IMR-90 (cell line): ENCODE results near the gene CRYGS. TPM values are rescaled to one million over a fixed set of nuclear protein-coding genes. Genes with fewer than 3 reads are reported as not detected.

Experiments used
- ATAC-seq: fragments of 200-7000 bp; cut with Tn5 transposase; 2 replicates; pipeline ENCODE4 v1.9.1; 2020; ENCODE audit warnings: low read depth, mild to moderate bottlenecking, moderate library complexity
- BruUV-seq: library from RNA; stranded (reverse); fragments of 400-500 nt; replicated peaks from 2 replicates; lab custom pipeline; 2021; lab: Mats Ljungman, UMichigan
- CTCF ChIA-PET: fragments of 300-600 bp; formaldehyde crosslinking; extraction: SDS; loops from one replicate; lab custom pipeline; 2021; ENCODE audit warnings: antibody characterized with exemption; lab: Yijun Ruan, JAX
- POLR2A ChIA-PET: fragments of 300-600 bp; sonication (Branson Sonifier 250); formaldehyde crosslinking; loops from one replicate; lab custom pipeline; 2022; ENCODE audit warnings: antibody characterized with exemption; ENCODE audit not compliant: unreplicated experiment; lab: Charles Lee
- DNase-seq: peaks from one replicate; pipeline ENCODE4 v3.0.0; 2013
- H2AFZ ChIP-seq: replicated peaks from 2 replicates; pipeline ENCODE3; 2013; ENCODE audit warnings: low read length, mild to moderate bottlenecking; ENCODE audit not compliant: poor library complexity
- H2AK5ac ChIP-seq: 2 replicates; pipeline ENCODE4 v1.6.1; 2013; ENCODE audit warnings: low read depth, low read length, inconsistent platforms
- H2AK9ac ChIP-seq: replicated peaks from 2 replicates; pipeline ENCODE3; 2013; ENCODE audit warnings: mild to moderate bottlenecking, low read depth, low read length, moderate library complexity; ENCODE audit not compliant: poor library complexity
- H2BK120ac ChIP-seq: 2 replicates; pipeline ENCODE4 v1.6.1; 2013; ENCODE audit warnings: low read depth, low read length, inconsistent platforms
- H2BK15ac ChIP-seq: 3 replicates; pipeline ENCODE4 v1.6.1; 2013; ENCODE audit warnings: low read depth, low read length, inconsistent platforms
- H2BK20ac ChIP-seq: 2 replicates; pipeline ENCODE4 v1.6.1; 2013; ENCODE audit warnings: low read depth, mild to moderate bottlenecking, inconsistent platforms, low read length, moderate library complexity
- H2BK5ac ChIP-seq: 2 replicates; pipeline ENCODE4 v1.6.1; 2013; ENCODE audit warnings: mild to moderate bottlenecking, low read depth, low read length, inconsistent platforms; ENCODE audit not compliant: poor library complexity, severe bottlenecking
- H3K14ac ChIP-seq: replicated peaks from 2 replicates; pipeline ENCODE4 v1.6.1; 2013; ENCODE audit warnings: low read depth, low read length, inconsistent platforms
- H3K18ac ChIP-seq: 2 replicates; pipeline ENCODE4 v1.6.1; 2013; ENCODE audit warnings: low read depth, low read length, control low read depth
- H3K23ac ChIP-seq: 2 replicates; pipeline ENCODE4 v1.6.1; 2013; ENCODE audit warnings: low read depth, low read length, inconsistent platforms
- H3K27ac ChIP-seq: 2 replicates; pipeline ENCODE4 v1.5.1; 2013; ENCODE audit warnings: mild to moderate bottlenecking, control low read depth, low read length; ENCODE audit not compliant: insufficient read depth
- H3K27me3 ChIP-seq: 2 replicates; pipeline ENCODE4 v1.6.1; 2013; ENCODE audit warnings: low read length; ENCODE audit not compliant: control insufficient read depth, insufficient read depth
- H3K36me3 ChIP-seq: 2 replicates; pipeline ENCODE4 v1.6.1; 2013; ENCODE audit warnings: low read length, mixed read lengths; ENCODE audit not compliant: control insufficient read depth, insufficient read depth
- H3K4ac ChIP-seq: 2 replicates; pipeline ENCODE4 v1.6.1; 2013; ENCODE audit warnings: low read depth, low read length, inconsistent platforms
- H3K4me1 ChIP-seq: 2 replicates; pipeline ENCODE4 v1.6.1; 2013; ENCODE audit warnings: low read length, mixed read lengths; ENCODE audit not compliant: control insufficient read depth, insufficient read depth
- H3K4me2 ChIP-seq: 2 replicates; pipeline ENCODE4 v1.6.1; 2013; ENCODE audit warnings: low read depth, mild to moderate bottlenecking, control low read depth, low read length, moderate library complexity
- H3K4me3 ChIP-seq: 2 replicates; pipeline ENCODE4 v1.5.1; 2013; ENCODE audit warnings: low read depth, mild to moderate bottlenecking, control low read depth, low read length, moderate library complexity; ENCODE audit not compliant: insufficient read depth
- H3K56ac ChIP-seq: 2 replicates; pipeline ENCODE4 v1.6.1; 2013; ENCODE audit warnings: low read length, inconsistent platforms; ENCODE audit not compliant: insufficient read depth; ENCODE audit errors: extremely low read depth
- H3K79me1 ChIP-seq, 2 experiments: 2 replicates each; pipeline ENCODE4 v1.6.1; 2013; ENCODE audit warnings: low read length in 2 of 2, inconsistent platforms in 1 of 2, low read depth in 1 of 2
- H3K9ac ChIP-seq: 2 replicates; pipeline ENCODE4 v1.6.1; 2013; ENCODE audit warnings: low read depth, low read length, control low read depth
- H3K9me1 ChIP-seq: 2 replicates; pipeline ENCODE4 v1.6.1; 2013; ENCODE audit warnings: low read length, inconsistent platforms; ENCODE audit not compliant: insufficient read depth
- H3K9me3 ChIP-seq: 2 replicates; pipeline ENCODE4 v1.6.1; 2013; ENCODE audit warnings: low read length; ENCODE audit not compliant: control insufficient read depth, insufficient read depth
- H4K20me1 ChIP-seq: 2 replicates; pipeline ENCODE4 v1.6.1; 2013; ENCODE audit warnings: low read length, inconsistent platforms; ENCODE audit not compliant: insufficient read depth
- H4K5ac ChIP-seq: 2 replicates; pipeline ENCODE4 v1.6.1; 2013; ENCODE audit warnings: mild to moderate bottlenecking, low read depth, low read length, control low read depth
- H4K8ac ChIP-seq, 2 experiments: 2 replicates each; pipeline ENCODE4 v1.6.1; 2013; ENCODE audit warnings: low read depth in 2 of 2, low read length in 2 of 2, control low read depth in 1 of 2, inconsistent platforms in 1 of 2
- H4K91ac ChIP-seq: 2 replicates; pipeline ENCODE4 v1.6.1; 2013; ENCODE audit warnings: low read depth, low read length, inconsistent platforms; ENCODE audit not compliant: insufficient read depth
- POLR2A ChIP-seq: IDR thresholded peaks from 2 replicates; pipeline ENCODE4 v1.6.1; 2012; ENCODE audit warnings: mild to moderate bottlenecking, low read depth, low read length
- WGBS, 2 experiments: methylation state at CpG; one replicate each; pipeline versions ENCODE4 v1.1.5 to v1.1.7; 2013; ENCODE audit warnings: missing lambda C conversion rate in 2 of 2; ENCODE audit not compliant: insufficient read length in 1 of 2; ENCODE audit errors: extremely low coverage in 2 of 2; 5-methylcytosine and 5-hydroxymethylcytosine counted together
- dilution Hi-C: fragments of 300-500 bp; cut with HindIII; formaldehyde crosslinking; loops from one replicate; pipeline ENCODE4 v1.14.3; 2018; ENCODE audit warnings: low sequenced_read_pairs; ENCODE audit not compliant: unreplicated experiment
- in situ Hi-C: fragments of 300-500 bp; cut with MboI; formaldehyde crosslinking; loops from 3 replicates; pipeline ENCODE4 v1.14.3; 2019; ENCODE audit warnings: low sequenced_read_pairs, inconsistent platforms, mixed read lengths
- intact Hi-C: fragments of 100-400 bp; cut with micrococcal nuclease; formaldehyde crosslinking; loops from 2 replicates; pipeline ENCODE4 v1.10.0; 2022
- polyA plus RNA-seq, 3 experiments: library from polyadenylated mRNA; depleted of rRNA; stranded (reverse); fragments of >200 nt; gene quantifications; 2 replicates each; pipeline ENCODE4 v1.2.3, GENCODE V29; 2012; ENCODE audit warnings: low replicate concordance in 1 of 3
- total RNA-seq: library from RNA; depleted of rRNA; stranded (reverse); fragments of >200 nt; gene quantifications from 2 replicates; pipeline ENCODE4 v1.2.3, GENCODE V29; 2012
- TF ChIP-seq, protein P1 (sequence below): conservative IDR thresholded peaks from 2 replicates; pipeline ENCODE4 v1.5.1; 2012; ENCODE audit warnings: mild to moderate bottlenecking, low read depth, low read length, improper control_type of control experiment

CRYGS gene
- total and polyA plus RNA-seq, 2 of the 4 experiments (the other 2 are of a cell fraction): 0.36 to 2.1 TPM

DNA sequence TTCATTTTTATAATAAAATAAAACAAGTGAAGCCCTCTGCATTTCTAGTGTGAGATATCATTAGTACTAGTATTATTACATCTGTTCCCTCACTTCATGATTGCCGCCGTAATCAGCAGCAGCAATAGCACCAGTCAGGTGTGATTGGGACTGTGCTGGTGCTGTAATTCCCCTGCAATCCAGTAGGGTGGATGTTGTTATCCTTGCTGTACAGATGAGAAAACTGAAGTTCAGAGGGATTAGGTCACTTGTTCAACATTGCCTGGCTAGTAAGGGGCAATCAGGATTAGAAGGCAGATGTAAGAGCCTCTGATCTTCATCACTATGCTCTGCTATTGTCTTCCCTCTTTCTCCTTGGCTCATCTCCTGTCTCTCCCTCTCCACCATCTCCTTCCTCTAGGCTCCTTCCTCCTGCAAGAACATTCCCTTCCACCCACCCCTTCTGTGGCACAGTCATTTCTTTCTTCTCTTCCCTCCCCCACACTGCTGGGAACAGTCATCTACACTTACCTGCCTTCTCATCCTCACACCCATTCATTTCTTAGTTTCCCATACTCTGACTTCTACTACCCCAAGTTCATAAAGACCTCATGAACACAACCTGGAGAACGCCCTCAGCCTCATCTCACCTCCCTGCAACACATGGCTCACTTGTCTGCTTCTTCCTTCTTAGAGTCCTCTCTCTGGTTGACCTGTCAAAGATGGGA is 29.7 kb downstream of the CRYGS start:
- H2BK20ac ChIP-seq: no peak overlapping the region
- no CpG with 5 or more reads among the region's 3 CpGs for WGBS, 2 experiments
- H3K23ac ChIP-seq: no peak overlapping the region
- BruUV-seq: no TSS peak
- H3K18ac ChIP-seq: no peak overlapping the region
- no peak overlapping the region for H2BK5ac ChIP-seq
- dilution Hi-C loops (no loop called here), intact Hi-C loops (no loop called here), in situ Hi-C loops (no loop called here)
- H3K27ac ChIP-seq: no peak overlapping the region
- H3K4me1 ChIP-seq: no peaks in the 10 kb centered on the region
- no peak overlapping the region for H3K4ac ChIP-seq
- H3K4me3 ChIP-seq: no peak overlapping the region
- no peaks in the 10 kb centered on the region for H3K79me1 ChIP-seq
- no peak overlapping the region for H3K4me2 ChIP-seq
- no peaks in the 10 kb centered on the region for H4K20me1 ChIP-seq
- no peak overlapping the region for H2AK5ac ChIP-seq
- DNase-seq (no peak), ATAC-seq (no peak)
- no peak overlapping the region for H2AFZ ChIP-seq
- no peak overlapping the region for H4K5ac ChIP-seq
- no peak overlapping the region for H3K9ac ChIP-seq
- H4K91ac ChIP-seq: no peak overlapping the region
- H2BK120ac ChIP-seq: no peak overlapping the region
- H3K9me1 ChIP-seq: no peaks in the 10 kb centered on the region
- no peak overlapping the region for H2AK9ac ChIP-seq
- CTCF ChIA-PET: interaction anchor here (0.9 kb wide), 1 partner anchor 26 kb away, joined by 3 read pairs; no protein-coding TSS in a partner anchor
- no peak overlapping the region for H3K56ac ChIP-seq
- no peak overlapping the region for H4K8ac ChIP-seq
- H3K27me3 ChIP-seq: peaks cover 29% of the 10 kb centered on the region
- no peak overlapping the region for H3K14ac ChIP-seq
- POLR2A ChIA-PET: no interaction called here
- TF ChIP-seq POLR2A: no peak
- TF ChIP-seq, protein P1, sequence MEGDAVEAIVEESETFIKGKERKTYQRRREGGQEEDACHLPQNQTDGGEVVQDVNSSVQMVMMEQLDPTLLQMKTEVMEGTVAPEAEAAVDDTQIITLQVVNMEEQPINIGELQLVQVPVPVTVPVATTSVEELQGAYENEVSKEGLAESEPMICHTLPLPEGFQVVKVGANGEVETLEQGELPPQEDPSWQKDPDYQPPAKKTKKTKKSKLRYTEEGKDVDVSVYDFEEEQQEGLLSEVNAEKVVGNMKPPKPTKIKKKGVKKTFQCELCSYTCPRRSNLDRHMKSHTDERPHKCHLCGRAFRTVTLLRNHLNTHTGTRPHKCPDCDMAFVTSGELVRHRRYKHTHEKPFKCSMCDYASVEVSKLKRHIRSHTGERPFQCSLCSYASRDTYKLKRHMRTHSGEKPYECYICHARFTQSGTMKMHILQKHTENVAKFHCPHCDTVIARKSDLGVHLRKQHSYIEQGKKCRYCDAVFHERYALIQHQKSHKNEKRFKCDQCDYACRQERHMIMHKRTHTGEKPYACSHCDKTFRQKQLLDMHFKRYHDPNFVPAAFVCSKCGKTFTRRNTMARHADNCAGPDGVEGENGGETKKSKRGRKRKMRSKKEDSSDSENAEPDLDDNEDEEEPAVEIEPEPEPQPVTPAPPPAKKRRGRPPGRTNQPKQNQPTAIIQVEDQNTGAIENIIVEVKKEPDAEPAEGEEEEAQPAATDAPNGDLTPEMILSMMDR: 0 out of 2 replicates have a peak, but pooled peaks have one; percentile 17
- H3K9me3 ChIP-seq: peaks cover 3% of the 10 kb centered on the region; the same call in 1 of the 2 replicates
- no peak overlapping the region for H2BK15ac ChIP-seq
- no peaks in the 10 kb centered on the region for H3K36me3 ChIP-seq
